ENCODE results near the gene CRTAC1. TPM values are rescaled to one million over a fixed set of nuclear protein-coding genes. Genes with fewer than 3 reads are reported as not detected.

CRTAC1 gene
- total and polyA plus RNA-seq, 2 donors (not counting 3 experiments of a cell fraction or from before 2014, with no cell fraction given) = 1.4 to 3.0 TPM

- no peaks in the 10 kb centered on the region for H3K4me1 ChIP-seq (ENCODE audit: control insufficient read depth, extremely low read depth, insufficient read depth, low read length)
- CTCF ChIA-PET = interaction anchor here (0.7 to 7.3 kb wide), 24 partner anchors 8 to 281 kb away, joined by 3 to 81 read pairs (median 4); no protein-coding TSS in a partner anchor
- FAIRE-seq = peak; percentile 69
- POLR2A ChIA-PET = no interaction called here
- peak; percentile 37 for DNase-seq (ENCODE audit: low read depth, low spot score)
- H3K4me3 ChIP-seq (replicated peaks in 1 of 3; ENCODE audit: insufficient read depth in 1 of 3, low read depth in 1 of 3, low read length in 3 of 3) = no peak overlapping the region
- no peaks in the 10 kb centered on the region for H3K79me2 ChIP-seq (ENCODE audit: control insufficient read depth, insufficient read depth, low read length)
- no TSS peak for BruUV-seq (replicated peaks)
- dilution Hi-C loops (cut with MboI; ENCODE audit: extremely low pct_ligation_motif_present, low sequenced_read_pairs) = no loop called here
- no peak overlapping the region for H2AFZ ChIP-seq (ENCODE audit: low read depth, low read length)
- no peaks in the 10 kb centered on the region for H3K36me3 ChIP-seq (ENCODE audit: control insufficient read depth in 2 of 2, extremely low read depth in 1 of 2, insufficient read depth in 2 of 2, low read length in 2 of 2)
- TF ChIP-seq MAX (IDR thresholded peaks at IDR 0.05; ENCODE audit: insufficient read depth, insufficient read length) (no peak), POLR2AphosphoS5 (IDR thresholded peaks at IDR 0.05; ENCODE audit: insufficient read depth, low read depth, low read length) (no peak), JUN (IDR thresholded peaks at IDR 0.05; ENCODE audit: borderline replicate concordance, insufficient read depth, insufficient read length, low read depth) (no peak)
- TF ChIP-seq, protein P1, sequence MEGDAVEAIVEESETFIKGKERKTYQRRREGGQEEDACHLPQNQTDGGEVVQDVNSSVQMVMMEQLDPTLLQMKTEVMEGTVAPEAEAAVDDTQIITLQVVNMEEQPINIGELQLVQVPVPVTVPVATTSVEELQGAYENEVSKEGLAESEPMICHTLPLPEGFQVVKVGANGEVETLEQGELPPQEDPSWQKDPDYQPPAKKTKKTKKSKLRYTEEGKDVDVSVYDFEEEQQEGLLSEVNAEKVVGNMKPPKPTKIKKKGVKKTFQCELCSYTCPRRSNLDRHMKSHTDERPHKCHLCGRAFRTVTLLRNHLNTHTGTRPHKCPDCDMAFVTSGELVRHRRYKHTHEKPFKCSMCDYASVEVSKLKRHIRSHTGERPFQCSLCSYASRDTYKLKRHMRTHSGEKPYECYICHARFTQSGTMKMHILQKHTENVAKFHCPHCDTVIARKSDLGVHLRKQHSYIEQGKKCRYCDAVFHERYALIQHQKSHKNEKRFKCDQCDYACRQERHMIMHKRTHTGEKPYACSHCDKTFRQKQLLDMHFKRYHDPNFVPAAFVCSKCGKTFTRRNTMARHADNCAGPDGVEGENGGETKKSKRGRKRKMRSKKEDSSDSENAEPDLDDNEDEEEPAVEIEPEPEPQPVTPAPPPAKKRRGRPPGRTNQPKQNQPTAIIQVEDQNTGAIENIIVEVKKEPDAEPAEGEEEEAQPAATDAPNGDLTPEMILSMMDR (IDR thresholded peaks at IDR 0.05; ENCODE audit: extremely low read depth in 1 of 2, insufficient read depth in 1 of 2, low read depth in 1 of 2, low read length in 2 of 2) = peak; percentile 72 to 81
- H3K9me3 ChIP-seq (replicated peaks; ENCODE audit: control insufficient read depth, insufficient read depth, low read length) = no peaks in the 10 kb centered on the region
- no peak overlapping the region for H3K4me2 ChIP-seq (ENCODE audit: insufficient read depth, low read length)
- H3K27ac ChIP-seq (ENCODE audit: insufficient read depth, low read depth, low read length) = no peak overlapping the region
- H3K9me1 ChIP-seq (replicated peaks; ENCODE audit: control insufficient read depth, extremely low read depth, insufficient read depth, low read length) = no peaks in the 10 kb centered on the region
- H3K9ac ChIP-seq (replicated peaks; ENCODE audit: extremely low read depth, insufficient read depth, low read length) = no peak overlapping the region
- H3K27me3 ChIP-seq (ENCODE audit: control insufficient read depth in 2 of 2, insufficient read depth in 2 of 2, low read length in 2 of 2) = peaks cover 41 to 48% of the 10 kb centered on the region in 2 experiments
- intact Hi-C loops (cut with micrococcal nuclease) = loop anchor here (5.0 kb wide), 1 partner anchor 236 kb away; no protein-coding TSS in a partner anchor
- H4K20me1 ChIP-seq (replicated peaks; ENCODE audit: control insufficient read depth, extremely low read depth, insufficient read depth, low read length) = no peaks in the 10 kb centered on the region
Measured at GRCh38 chr10:98028168-98028770, 2.2 kb downstream of the CRTAC1 start.
